HEK293T (cell line): ENCODE data around the gene ANTXRL.

Experiments
- LEF1 ChIP-seq: fragments of 450-650 bp; IDR thresholded peaks from 2 replicates; pipeline ENCODE4 v1.6.1; 2017; ENCODE audit warnings: mild to moderate bottlenecking, borderline replicate concordance
- SUZ12 ChIP-seq: fragments of 450-650 bp; IDR thresholded peaks from 2 replicates; pipeline ENCODE4 v1.6.1; 2016; ENCODE audit warnings: mild to moderate bottlenecking

GRCh38 chr10:46253076-46254006, 33.5 kb upstream of the ANTXRL start:
- TF ChIP-seq SUZ12 (no peak), LEF1 (no peak)
